Fibroblast of skin of left biceps (primary cell): ENCODE results near the gene STAT2.
"Not testable (repeated sequence)": the region's sequence is repeated elsewhere in the genome, so short reads cannot be mapped to it uniquely, and the experiment has no call there.

ENCODE experiments used
- DNase-seq, 2 experiments: peaks; one replicate each; pipeline ENCODE4 v3.0.0-alpha.2; 2013; ENCODE audit warnings: low read depth in 2 of 2

The STAT2 gene

DNA sequence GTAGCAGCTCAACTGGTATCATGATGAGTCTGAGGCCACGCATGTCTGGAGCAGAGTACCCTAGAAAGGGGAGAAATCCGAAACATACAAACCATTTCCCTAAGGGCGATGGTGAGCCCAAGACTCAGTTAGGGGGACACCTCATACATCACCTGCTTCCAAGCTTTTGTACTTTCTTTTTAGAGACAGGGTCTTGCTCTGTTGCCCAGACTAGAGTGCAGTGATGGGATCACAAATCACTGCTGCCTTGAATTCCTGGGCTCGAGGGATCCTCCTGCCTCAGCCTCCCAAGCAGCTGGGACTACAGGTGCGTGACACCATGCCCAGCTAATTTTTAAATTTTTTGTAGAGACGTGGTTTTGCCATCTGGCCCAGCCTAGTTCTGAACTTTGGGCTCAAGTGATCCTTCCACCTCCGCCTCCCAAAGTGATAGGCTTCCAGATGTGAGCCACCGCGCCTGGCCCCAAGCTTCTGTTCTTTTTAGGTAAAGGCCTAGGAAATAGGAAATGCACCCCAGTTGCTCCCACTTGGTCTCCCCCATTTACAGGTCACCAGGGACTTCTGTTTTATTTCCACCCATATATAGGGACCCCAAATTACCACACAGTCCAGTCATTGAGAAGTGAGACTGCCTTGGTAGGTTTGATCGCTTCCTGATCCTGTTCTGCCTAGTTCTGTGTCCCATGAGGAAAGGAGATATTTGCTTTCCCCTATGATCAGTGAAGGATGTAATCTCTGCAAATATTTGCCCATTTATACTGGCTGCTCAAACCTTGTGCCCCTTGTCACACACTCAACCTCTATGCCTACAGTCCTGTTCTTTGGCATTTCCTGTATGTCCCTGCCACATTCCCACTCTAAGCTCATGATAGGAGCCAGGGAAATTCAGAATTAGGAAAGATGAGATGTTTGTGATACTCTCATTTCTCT, 2.5 kb upstream of the STAT2 start, which contains the start of gene APOF:
Gene APOF, minus strand, starts transcription at position 728 of the 930 bp plus-strand sequence. Its CDS starts 112 bp downstream, at position 616.
- no peak for DNase-seq

DNA sequence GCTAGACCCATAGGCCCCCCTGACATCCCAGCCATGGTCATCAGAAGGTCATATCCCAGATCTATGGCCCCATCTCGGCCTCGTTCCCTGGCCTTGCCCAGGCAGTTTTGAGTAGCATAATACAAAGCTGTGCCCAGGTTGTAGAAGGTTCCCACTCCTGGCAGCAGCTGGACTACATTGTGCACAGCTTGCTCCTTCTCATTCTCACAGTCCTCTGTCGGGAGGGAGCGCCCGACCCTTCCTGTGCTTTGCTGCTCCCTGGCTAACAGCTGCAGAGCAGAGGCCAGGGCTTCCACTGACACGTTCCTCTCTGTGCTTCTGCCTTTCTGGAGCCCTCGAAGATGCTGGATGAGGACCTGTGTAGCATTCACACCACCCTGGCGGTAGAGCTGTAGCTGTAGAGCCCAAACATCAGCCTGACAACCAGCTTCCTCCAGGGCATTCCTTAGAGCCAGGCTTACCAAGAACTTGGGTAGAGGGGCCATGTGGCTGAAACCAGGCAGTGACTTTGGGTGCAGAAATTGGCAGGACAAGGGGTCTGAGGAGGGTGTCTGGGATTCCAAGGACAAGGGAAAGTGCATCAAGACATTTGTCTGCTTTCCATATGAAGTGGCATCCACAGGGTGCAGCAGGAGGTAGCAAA, 1.7 kb upstream of the STAT2 start:
- DNase-seq = no peak

DNA sequence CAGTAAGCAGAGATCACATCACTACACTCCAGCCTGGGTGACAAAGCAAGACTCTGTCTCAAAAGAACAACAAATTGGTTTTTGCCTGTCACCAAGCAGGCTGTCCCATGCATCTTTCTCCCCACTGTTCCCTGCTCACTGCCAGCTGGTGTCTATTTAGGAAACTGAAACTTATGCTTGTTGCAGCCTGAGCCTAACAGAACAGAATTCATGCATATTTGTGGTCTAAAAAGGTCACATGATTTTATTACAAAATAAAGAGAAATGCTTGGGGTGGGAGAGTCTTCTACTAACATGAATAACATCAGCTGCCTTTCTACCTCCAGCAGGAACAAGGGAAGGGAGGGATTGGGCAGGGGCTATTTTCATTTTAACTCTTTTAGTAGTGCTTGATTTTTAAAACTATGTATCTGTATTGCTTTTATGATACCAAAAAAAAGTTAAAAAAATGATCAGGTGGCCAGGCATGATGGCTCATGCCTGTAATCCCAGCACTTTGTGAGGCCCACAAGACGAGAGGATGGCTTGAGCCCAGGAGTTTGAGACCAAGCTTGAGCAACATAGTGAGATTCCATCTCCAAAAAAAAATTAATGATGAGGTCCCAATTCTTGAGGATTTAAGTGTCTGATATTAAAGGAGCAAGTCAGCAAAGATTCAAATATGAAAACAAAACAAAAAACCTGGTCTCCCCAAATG, 923 bp downstream of the STAT2 start:
- DNase-seq = peak; percentile 55

GRCh38 chr12:56351325-56351724, 8.6 kb downstream of the STAT2 start:
- no peak for DNase-seq

DNA sequence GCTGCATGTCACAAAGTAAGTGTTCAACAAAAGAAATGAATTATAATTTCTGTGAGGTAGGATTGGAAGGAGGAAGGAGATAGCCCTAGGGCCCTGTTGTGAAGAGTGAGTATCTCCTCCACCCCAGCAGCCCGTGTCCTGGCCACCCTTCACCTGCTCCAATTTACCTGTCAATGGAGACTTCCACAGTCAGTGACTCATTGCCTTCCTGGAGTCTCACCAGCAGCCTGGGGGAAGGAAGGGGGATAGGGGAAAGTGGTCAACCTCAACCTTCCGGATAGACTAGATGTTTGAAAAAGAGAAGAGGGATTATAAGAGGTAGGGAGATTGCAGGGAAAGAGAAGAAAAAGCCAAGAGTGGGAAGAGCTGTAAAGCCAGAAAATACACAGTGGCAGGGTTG, 9.2 kb downstream of the STAT2 start:
- DNase-seq = no peak

- no peak for DNase-seq
These were observed 11.1 kb downstream of the STAT2 start for GRCh38 chr12:56348776-56349175.

DNA sequence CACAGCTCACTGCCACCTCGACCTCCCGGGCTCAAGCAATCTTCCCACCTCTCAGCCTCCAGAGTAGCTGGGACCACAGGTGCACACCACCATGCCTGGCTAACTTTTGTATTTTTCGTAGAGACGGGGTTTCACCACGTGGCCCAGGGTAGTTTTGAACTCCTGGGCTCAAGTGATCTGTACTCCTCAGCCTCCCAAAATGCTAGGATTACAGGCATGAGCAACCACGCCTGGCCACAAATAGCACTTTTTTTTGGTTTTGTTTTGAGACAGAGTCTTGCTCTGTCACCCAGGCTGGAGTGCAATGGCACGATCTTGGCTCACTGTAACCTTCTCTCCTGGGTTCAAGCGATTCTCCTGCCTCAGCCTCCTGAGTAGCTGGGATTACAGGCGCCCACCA, 12.7 kb downstream of the STAT2 start:
- DNase-seq = not testable (repeated sequence)

GRCh38 chr12:56346675-56347074, 13.2 kb downstream of the STAT2 start:
- no peak for DNase-seq

GRCh38 chr12:56342290-56342689, 17.6 kb downstream of the STAT2 start:
- not testable (repeated sequence) for DNase-seq

GRCh38 chr12:56341616-56342015, 18.3 kb downstream of the STAT2 start:
- no peak for DNase-seq

DNA sequence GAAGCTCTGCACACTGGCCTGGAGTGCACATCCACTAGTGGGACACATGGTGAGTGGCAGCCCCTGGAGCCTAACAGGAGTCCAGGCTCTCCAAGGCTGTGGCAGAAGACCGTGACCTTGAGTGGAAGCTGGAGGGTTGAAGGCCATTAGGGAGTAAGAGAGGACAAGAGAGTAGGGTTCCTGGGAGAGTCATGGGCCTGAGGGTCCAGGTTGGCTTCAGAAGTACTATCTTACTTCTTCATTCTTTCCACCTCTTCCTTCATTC, 20.8 kb downstream of the STAT2 start:
- DNase-seq = no peak

GRCh38 chr12:56338308-56339157, 21.4 kb downstream of the STAT2 start, which contains the start of gene IL23A:
TSS of gene IL23A (plus strand) at chr12:56338884. CDS start at chr12:56339045, 161 bp downstream.
- no peak for DNase-seq

GRCh38 chr12:56337753-56338251, 22.1 kb downstream of the STAT2 start:
- no peak for DNase-seq

DNA sequence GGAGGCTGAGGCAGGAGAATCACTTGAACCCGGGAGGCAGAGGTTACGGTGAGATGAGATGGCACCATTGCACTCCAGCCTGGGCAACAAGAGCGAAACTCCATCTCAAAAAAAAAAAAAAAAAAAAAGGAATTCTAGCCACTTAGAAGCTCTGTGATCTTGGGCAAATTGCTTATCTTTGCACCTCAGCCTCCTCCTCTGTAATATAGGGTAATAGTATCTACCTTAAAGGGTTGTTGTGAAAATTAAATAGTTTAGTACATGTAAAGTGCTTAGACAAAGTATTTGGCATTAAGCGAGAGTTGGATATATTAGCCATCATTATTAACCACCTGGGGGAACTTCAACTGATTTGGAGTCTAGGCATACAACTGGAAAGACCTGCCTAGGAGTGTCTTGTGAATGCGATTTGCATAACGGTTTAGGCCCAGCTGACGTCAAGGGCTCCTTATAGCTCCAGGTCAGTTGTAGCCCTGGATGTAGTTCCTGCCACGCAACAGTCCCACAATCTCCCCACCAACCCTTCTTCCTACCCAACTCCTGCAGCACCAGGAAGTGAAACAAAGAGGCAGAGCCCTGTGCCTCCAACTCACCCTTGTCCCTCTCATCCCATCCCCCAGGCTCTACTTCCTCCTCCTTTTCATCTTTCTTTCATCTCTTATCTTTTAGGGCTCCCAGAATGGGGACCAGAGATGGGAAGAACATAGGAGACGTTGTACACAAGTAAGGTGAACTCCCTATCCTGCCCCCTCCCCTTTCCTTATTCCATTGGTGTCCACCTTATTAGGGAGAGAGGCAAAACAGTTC, 23.3 kb downstream of the STAT2 start:
- no peak for DNase-seq

- DNase-seq = not testable (repeated sequence)
These were observed 24.4 kb downstream of the STAT2 start for GRCh38 chr12:56335527-56335926.

GRCh38 chr12:56334490-56334793, 25.5 kb downstream of the STAT2 start:
- DNase-seq = no peak

DNA sequence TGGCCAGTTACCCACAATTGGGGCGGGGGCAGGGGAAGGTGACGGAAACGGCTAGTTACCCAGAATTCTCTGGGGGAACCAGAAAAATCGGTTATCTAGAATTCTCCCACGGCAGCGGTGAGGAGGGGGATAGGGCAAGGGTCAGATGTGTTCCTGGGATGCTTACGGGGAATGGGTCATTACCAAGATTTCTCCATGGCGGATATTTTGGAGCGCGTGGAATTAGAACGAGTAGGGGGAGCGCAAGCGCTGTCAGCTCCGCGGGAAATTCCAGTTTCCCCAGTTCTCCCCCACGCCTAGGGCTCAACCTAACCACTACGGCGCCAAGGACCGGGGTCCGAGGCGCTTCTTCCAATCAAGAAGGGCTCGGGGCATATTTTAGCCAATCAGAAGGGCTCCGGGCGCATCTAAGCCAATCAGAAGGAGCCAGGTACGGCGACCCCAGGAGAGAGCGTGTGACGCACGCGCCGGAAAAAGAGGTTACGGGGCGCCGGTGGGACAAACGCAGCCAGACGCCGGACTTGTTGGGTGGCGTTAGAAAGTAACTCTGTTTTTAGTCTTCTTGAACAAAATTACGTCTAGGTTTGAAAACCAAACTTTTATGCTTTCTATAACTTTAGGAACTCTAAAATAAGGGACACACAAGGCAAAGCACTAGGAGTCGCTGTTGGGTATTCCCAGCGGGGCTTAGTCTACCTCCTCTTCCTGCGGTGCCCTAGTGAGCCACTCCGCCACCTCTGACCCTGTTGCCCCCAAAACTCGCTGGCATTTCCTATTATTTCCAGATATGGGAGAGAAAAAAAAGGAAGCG, 26.0 kb downstream of the STAT2 start, which contains the start of gene PAN2:
Gene PAN2, minus strand, starts transcription at position 322 of the 811 bp plus-strand sequence. CDS start 906 bp downstream, outside the sequence.
- peak; percentile 95 for DNase-seq

- DNase-seq = no peak
These were observed 26.7 kb downstream of the STAT2 start for GRCh38 chr12:56333197-56333678.

DNA sequence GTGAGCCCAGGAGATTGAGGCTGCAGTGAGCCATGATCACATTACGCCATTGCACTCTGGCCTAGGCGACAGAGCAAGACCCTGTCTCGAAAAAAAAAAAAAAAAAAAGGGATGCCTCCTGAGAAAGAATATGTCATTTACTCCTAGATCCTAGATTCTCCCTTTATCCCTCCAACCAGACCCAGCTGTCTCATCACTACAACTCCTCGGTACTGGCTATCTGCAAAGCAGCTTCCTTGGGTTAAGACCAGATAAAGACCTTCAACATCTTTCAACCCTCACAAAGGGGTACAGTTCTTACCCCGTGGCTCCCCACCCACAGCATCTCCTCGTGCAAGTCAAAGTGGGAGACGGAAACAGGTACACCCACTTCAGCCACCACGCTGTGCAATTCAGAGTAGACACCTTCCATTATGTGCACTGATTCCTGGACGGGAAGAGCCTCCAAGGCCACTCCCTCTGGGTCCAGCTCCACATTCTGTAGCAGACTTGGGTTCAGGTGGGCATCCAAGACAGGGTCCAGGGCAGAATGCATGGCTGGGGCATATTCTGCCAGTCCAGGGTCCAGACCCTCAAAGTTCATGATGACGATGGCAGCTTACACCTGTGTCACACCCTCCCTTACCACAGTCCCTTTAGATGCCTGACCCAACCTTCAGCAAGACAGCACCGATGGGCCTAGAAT, 27.3 kb downstream of the STAT2 start:
- no peak for DNase-seq
